Stimulated activated naive CD4-positive, alpha-beta T cell (primary cell): ENCODE data around the gene FAM90A26.
"Not testable (repeated sequence)": the region's sequence is repeated elsewhere in the genome, so short reads cannot be mapped to it uniquely, and the experiment has no call there.

ENCODE experiments used
- DNase-seq, 6 experiments: peaks; one replicate each; lab custom pipeline; 2025; lab: John Stamatoyannopoulos, UW

Gene FAM90A26

GRCh38 chr4:9169791-9170459 is at the start of gene FAM90A26:
Gene FAM90A26, plus strand, starts transcription at chr4:9170409. Its CDS starts 2,764 bp downstream, at chr4:9173173.
- DNase-seq: not testable (repeated sequence)

- DNase-seq: not testable (repeated sequence)
These were observed 47.5 kb upstream of the FAM90A26 start for GRCh38 chr4:9122711-9123110.

GRCh38 chr4:9123572-9124007 is 46.6 kb upstream of the FAM90A26 start:
- peak in 3 of 6 experiments; percentile 8 to 29 (median 18) for DNase-seq

- not testable (repeated sequence) for DNase-seq
These were observed 44.5 kb upstream of the FAM90A26 start for GRCh38 chr4:9125601-9126161.

- DNase-seq: not testable (repeated sequence)
These were observed 38.8 kb upstream of the FAM90A26 start for GRCh38 chr4:9131420-9131819.

GRCh38 chr4:9132849-9133248 is 37.4 kb upstream of the FAM90A26 start:
- DNase-seq: not testable (repeated sequence)

- DNase-seq: not testable (repeated sequence)
These were observed 36.2 kb upstream of the FAM90A26 start for GRCh38 chr4:9134011-9134410.

GRCh38 chr4:9134556-9134955 is 35.7 kb upstream of the FAM90A26 start:
- not testable (repeated sequence) for DNase-seq

GRCh38 chr4:9141050-9141449 is 29.2 kb upstream of the FAM90A26 start:
- not testable (repeated sequence) for DNase-seq

GRCh38 chr4:9142786-9143185 is 27.4 kb upstream of the FAM90A26 start:
- not testable (repeated sequence) for DNase-seq

GRCh38 chr4:9143421-9144080 is 26.7 kb upstream of the FAM90A26 start:
- no peak for DNase-seq

GRCh38 chr4:9146967-9147366 is 23.2 kb upstream of the FAM90A26 start:
- no peak for DNase-seq

GRCh38 chr4:9147368-9147767 is 22.8 kb upstream of the FAM90A26 start:
- DNase-seq: not testable (repeated sequence)

- DNase-seq: not testable (repeated sequence)
These were observed 21.4 kb upstream of the FAM90A26 start for GRCh38 chr4:9148611-9149409.

- DNase-seq: peak in 1 of 6 experiments; percentile 32
These were observed 18.4 kb upstream of the FAM90A26 start for GRCh38 chr4:9151809-9152179.

GRCh38 chr4:9152180-9153007 is 17.8 kb upstream of the FAM90A26 start:
- peak; percentile 74 to 97 (median 94) for DNase-seq

GRCh38 chr4:9153008-9153570 is 17.1 kb upstream of the FAM90A26 start:
- peak; percentile 96 to 97 (median 97) for DNase-seq

- DNase-seq: peak in 1 of 6 experiments; percentile 54
These were observed 16.5 kb upstream of the FAM90A26 start for GRCh38 chr4:9153571-9154157.

- not testable (repeated sequence) for DNase-seq
These were observed 14.9 kb upstream of the FAM90A26 start for GRCh38 chr4:9155101-9155886.

- peak in 2 of 6 experiments; percentile 3 to 8 for DNase-seq
These were observed 11.8 kb upstream of the FAM90A26 start for GRCh38 chr4:9158392-9158791.
